Kidney epithelial cell (primary cell): ENCODE measurements around the gene CNIH3. TPM values are rescaled to one million over a fixed set of nuclear protein-coding genes. Genes with fewer than 3 reads are reported as not detected.
A peak's percentile ranks its signal among the peaks of the same experiment; 100 is the strongest.

Source experiments
- DNase-seq: peaks from one replicate; pipeline ENCODE4 v3.0.0-alpha.2; 2010; ENCODE audit warnings: low read depth
- H3K27me3 ChIP-seq: 2 replicates; pipeline ENCODE4 v1.6.0; 2011; ENCODE audit warnings: low read length; ENCODE audit not compliant: control insufficient read depth, insufficient read depth
- H3K36me3 ChIP-seq: 2 replicates; pipeline ENCODE4 v1.5.1; 2011; ENCODE audit warnings: low read length; ENCODE audit not compliant: control insufficient read depth, insufficient read depth
- H3K4me3 ChIP-seq: 2 replicates; pipeline ENCODE4 v1.5.1; 2011; ENCODE audit warnings: low read depth, mild to moderate bottlenecking, control low read depth, low read length
- CTCF ChIP-seq: IDR thresholded peaks from 2 replicates; pipeline ENCODE4 v1.5.1; 2011; ENCODE audit warnings: mild to moderate bottlenecking, moderate library complexity, low read length, control low read depth, inconsistent platforms; ENCODE audit not compliant: insufficient read depth, poor library complexity, severe bottlenecking
- total RNA-seq: library from RNA; depleted of rRNA; stranded (reverse); fragments of >200 nt; gene quantifications from 2 replicates; pipeline ENCODE4 v1.2.3, GENCODE V29; 2015

CNIH3 gene
- total RNA-seq, 1 donor from 2014 or later = 4.2 TPM

- DNase-seq = no peak
- Histone ChIP-seq H3K36me3 (no peaks in the 10 kb centered on the region), H3K4me3 (no peak overlapping the region), H3K27me3 (no peaks in the 10 kb centered on the region)
- no peak for TF ChIP-seq CTCF
Observed at GRCh38 chr1:224609333-224609732, 6.8 kb upstream of the CNIH3 start.

GRCh38 chr1:224612246-224612645, 3.9 kb upstream of the CNIH3 start:
- H3K4me3 ChIP-seq = no peak overlapping the region
- no peak for TF ChIP-seq CTCF
- DNase-seq = no peak
- peaks cover 8% of the 10 kb centered on the region for H3K27me3 ChIP-seq
- no peaks in the 10 kb centered on the region for H3K36me3 ChIP-seq

GRCh38 chr1:224613486-224613885, 2.6 kb upstream of the CNIH3 start:
- no peak overlapping the region for H3K4me3 ChIP-seq
- no peak for DNase-seq
- TF ChIP-seq CTCF = no peak
- H3K27me3 ChIP-seq = peaks cover 17% of the 10 kb centered on the region
- H3K36me3 ChIP-seq = no peaks in the 10 kb centered on the region

GRCh38 chr1:224616756-224617409, 766 bp downstream of the CNIH3 start:
- H3K27me3 ChIP-seq = peaks cover 17% of the 10 kb centered on the region
- no peaks in the 10 kb centered on the region for H3K36me3 ChIP-seq
- no peak for TF ChIP-seq CTCF
- peak overlapping the region; percentile 57 for H3K4me3 ChIP-seq
- no peak for DNase-seq

- H3K27me3 ChIP-seq = peaks cover 17% of the 10 kb centered on the region
- no peaks in the 10 kb centered on the region for H3K36me3 ChIP-seq
- no peak for DNase-seq
- H3K4me3 ChIP-seq = peak overlapping the region; percentile 57
- TF ChIP-seq CTCF = no peak
Observed at GRCh38 chr1:224617410-224618355, 1.6 kb downstream of the CNIH3 start.

GRCh38 chr1:224619209-224619608, 3.1 kb downstream of the CNIH3 start:
- peaks cover 17% of the 10 kb centered on the region for H3K27me3 ChIP-seq
- TF ChIP-seq CTCF = no peak
- H3K36me3 ChIP-seq = no peaks in the 10 kb centered on the region
- no peak for DNase-seq
- peak overlapping the region; percentile 1 for H3K4me3 ChIP-seq
